Measurements from ENCODE around the gene A4GNT. TPM values are rescaled to one million over a fixed set of nuclear protein-coding genes. Genes with fewer than 3 reads are reported as not detected.

Gene A4GNT
- total and polyA plus RNA-seq, 2 donors (not counting 1 experiment from before 2014, with no cell fraction given): not detected

DNA sequence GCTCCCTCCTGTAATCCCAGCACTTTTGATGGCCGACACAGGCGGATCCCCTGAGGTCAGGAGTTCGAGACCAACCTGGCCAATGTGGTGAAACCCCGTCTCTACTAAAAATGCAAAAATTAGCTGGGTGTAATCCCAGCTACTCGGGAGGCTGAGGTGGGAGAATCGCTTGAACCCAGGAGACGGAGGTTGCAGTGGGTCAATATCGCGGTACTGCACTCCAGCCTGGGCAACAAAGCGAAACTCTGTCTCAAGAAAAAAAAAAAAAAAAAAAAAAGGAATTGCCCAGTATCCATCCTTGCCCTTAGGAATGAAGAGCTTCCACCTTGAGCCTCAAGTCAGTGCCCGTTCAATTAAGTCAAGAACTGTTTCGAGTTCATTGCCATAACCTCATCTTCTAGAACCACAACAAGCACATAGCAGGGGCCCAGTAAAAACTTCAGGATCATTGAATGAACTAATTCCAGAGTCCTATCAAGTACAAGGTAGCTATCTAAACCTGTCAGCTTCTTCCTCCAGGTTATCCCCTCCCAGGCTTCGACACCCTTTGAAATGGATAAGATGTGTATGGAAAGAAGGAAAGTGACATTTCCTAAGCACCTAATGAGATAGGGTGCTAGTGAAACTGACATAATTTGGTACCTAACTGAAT lies 41.7 kb upstream of the A4GNT start:
- H2AFZ ChIP-seq (ENCODE audit: low read length): peak overlapping the region; percentile 92
- no peaks in the 10 kb centered on the region for H4K20me1 ChIP-seq (ENCODE audit: control insufficient read depth, extremely low read depth, insufficient read depth, low read length)
- TF ChIP-seq EZH2 (IDR thresholded peaks at IDR 0.05; ENCODE audit: low read length, missing control alignments): no peak
- TF ChIP-seq, protein P1, sequence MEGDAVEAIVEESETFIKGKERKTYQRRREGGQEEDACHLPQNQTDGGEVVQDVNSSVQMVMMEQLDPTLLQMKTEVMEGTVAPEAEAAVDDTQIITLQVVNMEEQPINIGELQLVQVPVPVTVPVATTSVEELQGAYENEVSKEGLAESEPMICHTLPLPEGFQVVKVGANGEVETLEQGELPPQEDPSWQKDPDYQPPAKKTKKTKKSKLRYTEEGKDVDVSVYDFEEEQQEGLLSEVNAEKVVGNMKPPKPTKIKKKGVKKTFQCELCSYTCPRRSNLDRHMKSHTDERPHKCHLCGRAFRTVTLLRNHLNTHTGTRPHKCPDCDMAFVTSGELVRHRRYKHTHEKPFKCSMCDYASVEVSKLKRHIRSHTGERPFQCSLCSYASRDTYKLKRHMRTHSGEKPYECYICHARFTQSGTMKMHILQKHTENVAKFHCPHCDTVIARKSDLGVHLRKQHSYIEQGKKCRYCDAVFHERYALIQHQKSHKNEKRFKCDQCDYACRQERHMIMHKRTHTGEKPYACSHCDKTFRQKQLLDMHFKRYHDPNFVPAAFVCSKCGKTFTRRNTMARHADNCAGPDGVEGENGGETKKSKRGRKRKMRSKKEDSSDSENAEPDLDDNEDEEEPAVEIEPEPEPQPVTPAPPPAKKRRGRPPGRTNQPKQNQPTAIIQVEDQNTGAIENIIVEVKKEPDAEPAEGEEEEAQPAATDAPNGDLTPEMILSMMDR (conservative IDR thresholded peaks at IDR 0.05 in 1 of 2, IDR thresholded peaks at IDR 0.05 in 1 of 2; ENCODE audit: low read depth in 1 of 2, low read length in 2 of 2): no peak
- DNase-seq (ENCODE audit: low read depth in 2 of 2): peak in 1 of 2 donors; percentile 10
- peak overlapping the region; percentile 33 for H3K4me2 ChIP-seq (ENCODE audit: extremely low read depth, insufficient read depth, low read length)
- H3K9me3 ChIP-seq (ENCODE audit: control insufficient read depth, insufficient read depth, low read depth, low read length): no peaks in the 10 kb centered on the region
- peak overlapping the region; percentile 61 for H3K27ac ChIP-seq (ENCODE audit: insufficient read depth, low read length)
- H3K4me3 ChIP-seq (replicated peaks in 1 of 4; ENCODE audit: control extremely low read depth in 1 of 4, insufficient read depth in 1 of 4, low read depth in 3 of 4, low read length in 4 of 4): peak overlapping the region; percentile 45 to 99 (median 78)
- peaks cover 16% of the 10 kb centered on the region for H3K79me2 ChIP-seq (ENCODE audit: control insufficient read depth, insufficient read depth, low read length)
- no peaks in the 10 kb centered on the region for H3K27me3 ChIP-seq (ENCODE audit: control insufficient read depth, insufficient read depth, low read length)
- H3K4me1 ChIP-seq (ENCODE audit: control insufficient read depth, extremely low read depth, insufficient read depth, low read length): no peaks in the 10 kb centered on the region
- H3K9ac ChIP-seq (ENCODE audit: insufficient read depth, low read length): peak overlapping the region; percentile 82
- H3K36me3 ChIP-seq (ENCODE audit: control insufficient read depth, insufficient read depth, low read length): peaks cover 3% of the 10 kb centered on the region

DNA sequence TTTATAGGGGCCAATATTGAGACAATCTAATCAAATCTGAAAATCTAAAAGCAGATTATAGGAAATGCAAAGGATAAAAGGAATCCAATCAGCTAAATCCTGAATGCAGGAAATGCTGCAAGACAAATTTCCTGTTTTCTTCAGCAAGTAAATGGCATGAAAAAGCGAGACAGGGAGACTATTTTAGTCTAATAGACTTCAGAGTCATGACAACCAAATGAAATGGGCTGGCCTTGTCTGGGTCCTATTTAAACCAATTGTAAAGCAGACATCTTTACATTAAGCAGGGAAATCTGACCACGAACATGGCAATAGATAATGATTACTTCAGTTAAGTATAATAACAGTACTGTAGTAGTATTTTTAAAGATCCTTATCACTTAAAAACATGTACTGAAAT lies 40.4 kb upstream of the A4GNT start:
- H3K27ac ChIP-seq (ENCODE audit: insufficient read depth, low read length): no peak overlapping the region
- TF ChIP-seq EZH2 (IDR thresholded peaks at IDR 0.05; ENCODE audit: low read length, missing control alignments): no peak
- TF ChIP-seq, protein P1 (conservative IDR thresholded peaks at IDR 0.05 in 1 of 2, IDR thresholded peaks at IDR 0.05 in 1 of 2; ENCODE audit: low read depth in 1 of 2, low read length in 2 of 2): no peak
- no peak overlapping the region for H2AFZ ChIP-seq (ENCODE audit: low read length)
- no peaks in the 10 kb centered on the region for H3K9me3 ChIP-seq (ENCODE audit: control insufficient read depth, insufficient read depth, low read depth, low read length)
- no peak overlapping the region for H3K4me3 ChIP-seq (replicated peaks in 1 of 4; ENCODE audit: control extremely low read depth in 1 of 4, insufficient read depth in 1 of 4, low read depth in 3 of 4, low read length in 4 of 4)
- no peaks in the 10 kb centered on the region for H4K20me1 ChIP-seq (ENCODE audit: control insufficient read depth, extremely low read depth, insufficient read depth, low read length)
- H3K4me2 ChIP-seq (ENCODE audit: extremely low read depth, insufficient read depth, low read length): no peak overlapping the region
- DNase-seq (ENCODE audit: low read depth in 2 of 2): no peak
- no peak overlapping the region for H3K9ac ChIP-seq (ENCODE audit: insufficient read depth, low read length)
- no peaks in the 10 kb centered on the region for H3K27me3 ChIP-seq (ENCODE audit: control insufficient read depth, insufficient read depth, low read length)
- no peaks in the 10 kb centered on the region for H3K4me1 ChIP-seq (ENCODE audit: control insufficient read depth, extremely low read depth, insufficient read depth, low read length)
- peaks cover 16% of the 10 kb centered on the region for H3K79me2 ChIP-seq (ENCODE audit: control insufficient read depth, insufficient read depth, low read length)
- H3K36me3 ChIP-seq (ENCODE audit: control insufficient read depth, insufficient read depth, low read length): peaks cover 4% of the 10 kb centered on the region

DNA sequence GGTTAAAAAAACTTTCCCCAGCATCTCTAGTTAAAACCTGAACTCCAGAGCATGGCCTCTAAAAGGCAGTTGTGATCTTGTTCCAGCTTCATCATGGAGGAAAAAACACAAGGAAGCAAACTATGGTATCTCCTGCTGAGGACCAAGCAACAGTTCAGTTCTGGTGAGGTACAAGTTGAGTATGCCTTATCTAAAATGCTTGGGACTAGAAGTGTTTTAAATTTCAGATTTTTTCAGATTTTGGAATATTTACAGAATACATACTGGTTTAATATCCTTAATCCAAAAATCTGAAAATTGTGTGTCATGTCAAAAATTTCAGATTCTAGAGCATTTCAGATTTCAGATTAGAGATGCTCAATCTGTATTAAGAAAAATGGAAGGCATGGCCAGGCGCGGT lies 32.9 kb upstream of the A4GNT start:
- Histone ChIP-seq H3K9ac (ENCODE audit: insufficient read depth, low read length) (no peak overlapping the region), H3K4me1 (ENCODE audit: control insufficient read depth, extremely low read depth, insufficient read depth, low read length) (no peaks in the 10 kb centered on the region), H3K27me3 (ENCODE audit: control insufficient read depth, insufficient read depth, low read length) (no peaks in the 10 kb centered on the region), H2AFZ (ENCODE audit: low read length) (no peak overlapping the region), H3K79me2 (ENCODE audit: control insufficient read depth, insufficient read depth, low read length) (no peaks in the 10 kb centered on the region), H3K4me2 (ENCODE audit: extremely low read depth, insufficient read depth, low read length) (no peak overlapping the region), H3K9me3 (ENCODE audit: control insufficient read depth, insufficient read depth, low read depth, low read length) (no peaks in the 10 kb centered on the region), H3K36me3 (ENCODE audit: control insufficient read depth, insufficient read depth, low read length) (peaks cover 7% of the 10 kb centered on the region), H3K27ac (ENCODE audit: insufficient read depth, low read length) (no peak overlapping the region), H4K20me1 (ENCODE audit: control insufficient read depth, extremely low read depth, insufficient read depth, low read length) (no peaks in the 10 kb centered on the region), H3K4me3 (replicated peaks in 1 of 4; ENCODE audit: control extremely low read depth in 1 of 4, insufficient read depth in 1 of 4, low read depth in 3 of 4, low read length in 4 of 4) (no peak overlapping the region)
- no peak for DNase-seq (ENCODE audit: low read depth in 2 of 2)
- TF ChIP-seq, protein P1 (conservative IDR thresholded peaks at IDR 0.05 in 1 of 2, IDR thresholded peaks at IDR 0.05 in 1 of 2; ENCODE audit: low read depth in 1 of 2, low read length in 2 of 2): no peak
- TF ChIP-seq EZH2 (IDR thresholded peaks at IDR 0.05; ENCODE audit: low read length, missing control alignments): no peak
